NCI-H2081 (cell line): Measurements from ENCODE around the gene ARHGAP42.
"Not testable (repeated sequence)": the region's sequence is repeated elsewhere in the genome, so short reads cannot be mapped to it uniquely, and the experiment has no call there.

Experiments
- DNase-seq, 2 experiments: peaks; one replicate each; lab custom pipeline; 2025; lab: John Stamatoyannopoulos, UW

ARHGAP42 gene

DNA sequence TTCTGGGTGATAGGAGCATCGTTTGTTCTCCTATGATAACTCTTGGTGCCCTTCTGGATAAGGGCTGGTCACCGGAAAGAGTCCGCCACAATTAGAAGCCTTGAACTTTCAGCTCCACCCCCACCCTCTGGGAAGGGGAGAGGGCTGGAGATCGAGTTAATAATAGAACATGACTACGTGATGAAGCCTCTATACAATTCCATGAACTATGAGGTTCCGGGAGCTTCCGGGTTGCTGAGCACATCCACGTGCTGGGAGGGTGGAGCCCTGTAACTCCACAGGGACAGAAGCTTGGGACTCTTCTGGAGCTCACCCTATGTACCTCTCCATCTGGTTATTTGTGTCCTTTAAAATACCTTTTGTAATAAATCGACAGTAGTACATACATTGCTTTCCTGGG lies 40.3 kb downstream of the ARHGAP42 start:
- no peak for DNase-seq

DNA sequence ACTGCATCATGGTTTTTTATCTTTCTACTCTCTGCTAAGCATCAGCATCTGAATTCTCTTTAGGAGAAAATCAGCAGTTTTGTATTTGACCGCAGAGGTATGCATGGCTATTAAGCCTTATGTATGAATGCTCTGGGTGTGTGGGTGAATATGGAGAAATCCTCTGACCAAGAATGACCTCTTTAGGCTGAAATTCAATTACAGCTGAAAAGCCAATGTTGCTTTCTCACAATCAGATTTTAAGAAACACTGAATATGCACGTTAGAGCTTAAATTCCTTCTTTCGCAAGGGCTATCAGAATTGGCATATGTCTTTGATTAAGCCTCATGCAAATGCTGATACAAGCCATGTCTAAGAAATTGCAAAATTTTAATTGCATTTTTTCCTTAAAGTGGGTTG lies 43.2 kb downstream of the ARHGAP42 start:
- no peak for DNase-seq

DNA sequence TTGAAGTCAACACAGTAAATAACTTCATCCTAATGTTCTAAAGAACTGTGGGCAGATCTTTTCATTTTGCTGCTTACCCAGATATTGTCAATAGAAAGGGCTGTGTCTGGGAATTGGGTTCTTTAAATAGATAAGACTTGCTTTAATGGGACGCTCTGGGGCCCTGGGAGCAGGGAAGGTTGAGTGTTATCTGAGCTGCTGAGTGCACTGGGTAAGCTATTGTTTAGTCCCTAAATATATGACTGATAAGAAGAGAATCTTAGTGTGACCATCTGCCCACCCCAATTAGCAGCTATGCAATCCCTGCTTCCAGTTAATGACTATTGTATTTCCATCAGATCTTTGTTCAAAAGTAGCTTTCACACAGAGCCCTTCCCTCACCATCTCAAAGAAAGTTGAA lies 44.4 kb downstream of the ARHGAP42 start:
- DNase-seq = no peak

DNA sequence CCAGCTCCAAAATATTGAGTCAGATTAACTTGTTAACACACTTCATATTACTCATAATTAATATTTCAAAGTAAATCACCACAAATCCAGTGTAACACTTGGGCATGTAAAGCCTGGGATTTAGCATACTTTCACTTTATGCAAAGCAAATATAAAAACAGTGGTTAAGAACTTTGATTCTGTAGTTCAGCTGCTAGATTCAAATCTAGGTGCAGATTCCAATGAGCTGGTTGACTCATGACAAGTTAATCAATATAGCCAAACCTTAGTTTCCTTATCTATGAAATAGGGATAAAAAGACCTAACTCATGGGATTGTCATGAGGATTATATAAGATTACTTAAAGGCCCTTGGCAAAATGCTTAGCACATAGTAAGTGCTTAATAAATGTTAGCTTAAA lies 45.9 kb downstream of the ARHGAP42 start:
- no peak for DNase-seq

DNA sequence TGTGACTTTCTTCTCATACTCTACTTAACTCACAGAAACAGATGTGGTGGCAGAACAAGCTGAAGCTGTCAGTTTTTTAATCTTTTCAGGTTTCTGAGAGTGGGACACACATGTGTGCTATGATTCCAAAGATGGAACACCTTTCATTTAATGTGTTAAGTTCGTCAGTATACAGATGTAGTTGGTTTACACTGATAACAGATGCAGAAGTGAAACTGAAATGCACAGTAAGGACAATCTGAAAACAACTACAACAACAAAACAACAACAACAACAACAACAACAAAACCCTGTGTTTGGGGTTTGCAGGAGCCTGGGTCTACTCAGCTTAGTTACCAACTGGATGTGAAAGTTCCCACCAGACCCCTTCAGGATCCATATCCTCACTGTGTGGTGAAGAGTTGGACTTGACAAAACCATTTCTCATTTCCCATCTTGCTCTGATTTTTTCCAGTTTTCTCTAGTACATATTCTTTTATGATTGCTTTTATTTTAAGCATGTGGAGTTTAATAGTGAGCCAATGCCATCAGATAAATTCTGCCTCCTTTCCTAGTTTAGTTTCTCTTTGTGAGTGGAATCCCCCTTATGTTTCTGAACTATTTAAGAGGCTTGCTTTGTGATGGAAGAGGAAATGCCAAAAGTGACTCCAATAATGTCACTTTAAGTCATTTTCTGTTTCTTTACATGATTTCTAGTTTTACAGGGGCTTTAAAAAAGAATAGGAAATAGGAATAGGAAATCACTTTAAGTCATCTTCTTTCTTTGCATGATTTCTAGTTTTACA lies 47.8 kb downstream of the ARHGAP42 start:
- DNase-seq = no peak

DNA sequence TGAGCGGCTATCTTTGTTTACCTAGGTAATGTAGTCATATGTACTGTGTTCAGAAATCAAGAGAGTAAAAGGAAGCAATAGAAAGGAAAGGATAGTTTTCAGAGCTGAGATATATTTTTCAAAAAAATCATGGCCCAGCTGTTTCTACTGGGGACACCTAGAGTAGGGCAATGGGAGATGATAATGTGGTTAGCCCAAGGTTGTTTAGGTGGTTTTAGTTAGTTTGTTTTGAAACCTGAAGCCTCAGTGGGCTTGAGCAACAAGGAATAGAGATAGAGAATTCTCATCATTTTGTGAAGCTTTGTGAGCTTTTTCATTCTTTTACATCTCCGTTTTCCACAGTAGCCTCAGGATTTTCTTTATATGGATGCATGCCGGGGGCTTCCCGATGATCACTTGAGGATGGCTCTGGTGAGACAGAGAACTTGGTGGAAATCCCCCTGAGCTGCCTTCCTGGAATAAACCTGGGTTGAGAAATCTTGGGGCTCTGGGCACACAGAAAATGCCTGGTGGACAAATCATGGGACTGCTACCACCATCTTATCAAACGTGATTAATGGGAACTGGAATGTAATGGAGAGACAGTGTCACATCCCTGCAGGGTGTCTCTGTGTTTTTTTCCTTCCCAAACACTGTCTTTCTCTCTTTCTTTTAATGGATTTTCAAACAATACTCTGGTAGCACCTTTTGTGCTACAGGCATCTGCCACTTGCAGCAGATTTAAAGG lies 49.0 kb downstream of the ARHGAP42 start:
- no peak for DNase-seq

DNA sequence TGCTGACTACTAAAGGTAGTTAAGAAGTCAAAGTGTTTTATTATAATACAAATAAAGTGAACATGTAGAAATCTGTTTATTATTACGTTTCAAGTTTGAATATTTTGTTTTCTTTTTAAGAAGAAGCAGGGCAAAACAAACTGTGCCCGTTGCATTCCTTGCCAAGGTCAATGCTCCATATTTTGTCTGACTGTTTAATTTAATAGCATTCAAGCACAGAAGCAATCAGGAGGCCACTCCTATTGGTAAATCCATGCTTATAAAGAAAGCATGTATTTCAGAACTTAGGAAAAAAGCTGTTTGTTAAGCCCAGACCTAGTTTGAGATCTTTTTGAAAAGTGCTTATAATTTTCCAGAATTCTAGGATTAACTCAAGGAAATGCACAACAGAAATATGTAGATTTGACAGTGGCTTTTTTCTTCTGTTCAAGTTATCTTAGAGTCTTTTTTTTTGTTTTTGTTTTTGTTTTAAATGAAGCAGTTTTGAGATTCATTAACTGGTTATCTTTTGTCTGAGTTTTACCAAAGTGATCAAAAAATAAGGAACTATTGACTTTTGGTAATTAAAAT lies 51.7 kb downstream of the ARHGAP42 start:
- DNase-seq = no peak

DNA sequence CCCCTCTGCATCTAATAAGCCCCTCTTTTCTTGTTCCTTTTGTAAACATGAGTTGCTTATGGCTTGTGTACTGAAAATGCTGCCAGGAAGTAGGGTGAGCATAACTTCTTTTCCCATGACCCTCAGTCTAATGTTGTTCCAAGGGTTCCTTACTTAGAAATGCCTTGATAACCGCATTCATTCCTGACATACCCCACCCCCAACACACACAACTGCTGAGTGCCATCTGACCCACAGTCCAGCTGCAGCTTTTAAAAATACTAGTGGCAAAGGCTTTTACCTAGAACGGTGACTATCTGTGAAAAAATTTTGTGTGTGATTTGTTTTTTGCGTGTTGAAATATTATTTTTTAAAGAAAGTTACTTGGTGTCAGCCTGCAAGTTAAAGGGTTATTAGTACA lies 52.6 kb downstream of the ARHGAP42 start:
- no peak for DNase-seq

DNA sequence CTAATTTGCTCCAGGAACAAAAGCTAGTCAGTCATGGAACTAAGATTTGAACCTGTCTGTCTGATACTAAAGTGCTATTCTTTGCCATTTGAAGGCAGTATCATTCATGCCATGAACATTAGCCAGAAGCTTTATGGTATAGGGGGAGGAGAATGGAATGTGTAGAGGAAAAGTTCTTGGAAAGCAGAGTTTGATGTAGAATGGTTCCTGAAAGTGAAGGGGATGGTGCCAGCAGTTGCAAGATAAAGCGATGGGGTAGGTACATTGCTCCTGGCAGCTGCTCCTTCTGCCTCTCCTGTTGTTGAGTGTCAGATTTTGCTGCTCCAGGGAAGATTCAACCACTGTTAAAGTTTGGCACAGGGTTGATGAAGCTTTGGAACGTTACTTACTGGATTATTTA lies 53.4 kb downstream of the ARHGAP42 start:
- no peak for DNase-seq

DNA sequence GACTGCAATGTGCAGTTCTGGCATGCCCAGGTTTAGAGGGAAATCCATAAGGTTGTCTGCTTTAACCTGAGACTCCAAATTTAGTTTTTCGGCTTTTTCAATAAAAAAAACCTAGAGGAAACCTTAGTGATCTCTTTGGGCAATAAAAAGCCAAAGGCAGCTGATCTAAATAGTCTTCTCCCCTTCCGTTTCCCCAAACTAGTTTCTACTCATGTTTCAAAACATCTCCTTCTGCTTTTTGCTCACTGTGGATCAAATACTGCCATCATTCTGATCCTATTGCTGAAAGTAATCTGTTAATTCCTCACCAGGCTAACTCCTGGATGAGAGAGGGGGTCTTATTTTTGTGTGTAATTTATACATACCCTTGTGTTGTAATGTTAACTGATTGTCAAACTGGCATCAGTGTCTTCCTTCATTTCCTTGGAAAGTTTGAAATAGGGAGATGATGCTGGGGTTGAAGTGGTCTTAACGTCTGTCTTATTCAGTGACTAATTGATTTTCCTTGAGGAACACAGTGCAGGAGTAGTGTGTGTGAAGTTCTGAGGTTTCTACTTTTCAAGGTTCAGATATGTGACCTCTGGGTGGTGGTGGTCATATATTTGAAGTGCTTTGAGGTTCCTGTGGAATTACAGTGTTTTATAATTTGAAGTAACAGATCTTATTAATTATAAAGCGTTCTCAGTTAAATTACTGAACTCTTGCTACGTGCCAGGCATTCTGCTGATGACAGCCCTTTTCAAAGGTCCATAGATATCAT lies 55.0 kb downstream of the ARHGAP42 start:
- no peak for DNase-seq

DNA sequence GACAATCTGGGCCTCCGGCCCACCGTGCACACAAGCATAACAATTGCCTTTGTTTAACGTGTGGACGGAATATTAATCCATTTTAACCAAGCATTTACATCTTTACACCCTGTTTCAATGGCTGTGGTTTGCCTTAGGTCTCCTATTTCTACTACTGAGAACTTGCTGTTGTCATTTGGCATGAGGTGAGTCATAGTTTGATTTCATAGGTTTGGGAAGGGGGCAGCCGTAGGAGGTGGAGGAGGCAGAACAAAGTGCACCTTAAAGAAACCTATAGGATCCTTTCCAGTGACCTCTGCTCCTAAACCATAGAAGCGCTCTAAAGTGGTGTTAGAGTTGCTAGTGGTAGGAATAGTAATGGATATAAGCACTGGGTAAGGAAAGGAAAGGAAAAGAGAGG lies 59.4 kb downstream of the ARHGAP42 start:
- DNase-seq = no peak

DNA sequence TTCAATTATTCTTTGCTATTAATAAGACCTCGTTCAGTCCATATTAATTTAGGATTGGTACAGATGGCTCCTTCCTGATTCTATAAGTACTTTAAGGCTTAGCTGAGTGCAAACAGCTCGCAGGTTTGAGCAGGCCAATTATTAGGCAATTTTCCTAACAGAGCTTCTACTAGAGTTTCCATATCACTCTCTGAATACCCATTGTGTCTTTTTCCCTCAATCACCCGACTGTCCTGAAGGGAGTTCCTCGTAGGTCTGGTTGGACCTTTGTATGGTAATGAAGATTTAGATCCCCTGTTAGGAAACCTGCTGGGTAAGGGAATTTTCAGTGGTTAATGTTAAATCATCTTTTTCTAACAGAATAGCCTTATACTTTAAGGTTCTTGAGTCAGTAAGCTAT lies 61.1 kb downstream of the ARHGAP42 start:
- no peak for DNase-seq

DNA sequence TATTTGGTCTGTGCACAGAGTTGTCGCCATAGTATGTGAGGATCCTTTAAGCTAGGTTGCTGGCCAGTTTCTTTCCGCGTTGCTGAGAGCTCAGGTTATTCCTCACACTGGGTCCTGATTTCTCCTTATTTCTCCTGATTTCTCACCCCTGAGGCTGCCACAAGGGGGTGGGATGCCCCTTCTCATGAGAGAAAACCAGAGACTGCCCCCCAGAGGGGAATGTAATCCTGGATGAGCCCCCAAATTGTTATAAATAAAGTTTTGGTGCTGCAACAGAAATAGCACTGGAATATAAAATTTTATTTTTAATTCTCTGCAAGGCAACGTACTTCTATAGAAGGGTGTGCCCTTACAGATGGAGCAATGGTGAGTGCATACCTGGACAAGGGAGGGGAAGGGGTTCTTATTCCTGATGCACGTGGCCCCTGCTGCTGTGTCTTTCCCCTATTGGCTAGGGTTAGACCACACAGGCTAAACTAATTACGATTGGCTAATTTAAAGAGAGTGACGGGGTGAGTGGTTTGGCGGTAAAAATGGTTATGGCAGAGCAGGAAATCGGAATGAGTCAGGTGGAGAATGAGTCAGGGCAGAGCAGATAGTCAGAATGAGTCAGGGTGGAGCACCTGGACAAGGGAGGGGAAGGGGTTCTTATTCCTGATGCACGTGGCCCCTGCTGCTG lies 62.9 kb downstream of the ARHGAP42 start:
- not testable (repeated sequence) for DNase-seq

DNA sequence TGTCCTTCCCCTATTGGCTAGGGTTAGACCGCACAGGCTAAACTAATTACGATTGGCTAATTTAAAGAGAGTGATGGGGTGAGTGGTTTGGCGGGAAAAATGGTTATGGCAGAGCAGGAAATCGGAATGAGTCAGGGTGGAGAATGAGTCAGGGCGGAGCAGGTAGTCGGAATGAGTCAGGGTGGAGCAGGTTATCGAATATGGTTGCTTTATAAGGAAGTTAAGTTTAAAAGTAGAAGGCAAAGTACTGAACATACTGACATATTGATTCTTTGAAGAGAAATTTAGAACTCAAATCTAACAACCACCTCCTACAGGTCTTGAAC lies 63.4 kb downstream of the ARHGAP42 start:
- not testable (repeated sequence) for DNase-seq

DNA sequence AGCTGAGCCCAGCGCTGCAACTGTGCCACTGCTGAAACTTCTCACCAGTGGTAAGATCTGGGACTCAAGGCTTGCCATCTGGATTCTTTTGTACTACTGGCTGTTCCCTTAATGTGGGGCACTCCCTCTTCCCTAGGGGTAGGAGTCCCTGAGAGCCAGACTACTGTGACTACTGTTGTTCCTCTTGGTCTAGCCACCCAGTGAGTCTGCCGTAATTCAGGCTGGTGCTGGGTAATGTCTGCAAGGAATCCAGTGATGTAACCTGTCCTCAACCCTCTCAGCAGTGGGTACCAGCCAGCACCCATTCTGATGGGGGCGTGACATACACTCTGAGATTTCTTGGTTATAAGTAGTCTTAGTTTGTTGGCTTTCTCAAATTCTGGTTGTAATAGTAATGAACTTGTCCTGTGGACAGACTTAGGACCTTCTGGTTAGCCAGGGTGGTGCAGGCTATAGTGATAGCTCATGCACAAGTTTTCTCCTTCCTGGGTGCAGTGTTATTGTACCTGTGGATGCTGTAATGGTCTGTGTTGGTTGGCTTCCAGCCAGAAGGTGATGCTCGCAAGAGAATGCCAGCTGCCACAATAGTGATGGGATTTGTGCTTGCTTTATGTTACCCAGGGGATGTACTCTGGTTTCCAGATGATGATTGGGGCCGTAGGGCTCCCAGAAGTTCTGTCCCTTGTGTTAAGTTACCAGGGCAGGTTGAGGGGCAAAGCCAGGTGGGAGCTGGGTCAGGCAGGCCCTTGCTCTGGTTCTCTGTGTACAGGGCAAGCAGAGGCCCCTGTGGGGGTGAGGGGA lies 65.5 kb downstream of the ARHGAP42 start:
- DNase-seq = peak in 1 of 2 experiments; percentile 19

DNA sequence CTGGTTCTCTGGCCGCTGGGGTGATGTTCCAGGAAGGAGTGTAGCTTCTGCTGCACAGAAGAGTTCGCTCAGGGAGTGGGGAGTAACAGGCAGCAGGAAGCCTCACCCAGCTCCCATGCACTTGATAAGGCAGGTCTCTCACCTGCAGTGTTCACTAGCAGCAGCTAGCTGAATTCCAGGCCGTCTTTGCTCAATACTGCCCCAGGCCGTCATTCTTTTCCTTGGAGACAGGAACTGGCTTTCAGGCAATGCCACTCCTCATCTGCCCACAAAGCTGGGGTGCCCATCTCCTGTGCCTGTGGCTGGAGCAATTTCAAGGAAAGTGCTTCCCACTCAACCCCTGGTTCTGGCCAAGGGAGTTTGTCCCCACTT lies 66.1 kb downstream of the ARHGAP42 start:
- DNase-seq = no peak

DNA sequence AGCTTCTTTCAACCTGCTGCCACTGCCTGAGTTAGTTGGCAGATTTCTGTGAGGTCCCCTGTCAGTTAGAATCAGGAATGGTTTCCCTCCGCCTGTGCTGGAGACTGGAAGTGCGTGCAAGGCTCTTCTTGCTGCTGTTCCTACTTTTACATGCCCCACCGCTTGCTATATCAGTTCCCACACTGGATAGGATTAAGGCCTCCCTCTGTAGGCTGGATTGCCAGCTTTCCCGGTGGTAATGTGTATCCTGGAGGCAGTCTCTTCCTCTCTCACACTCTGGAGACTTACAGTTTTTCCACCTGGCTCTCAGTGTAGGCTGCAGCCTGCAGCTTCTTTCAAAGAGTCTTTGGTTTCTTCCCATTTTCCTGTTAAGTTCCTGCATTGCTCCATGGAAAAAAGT lies 66.5 kb downstream of the ARHGAP42 start:
- no peak for DNase-seq

DNA sequence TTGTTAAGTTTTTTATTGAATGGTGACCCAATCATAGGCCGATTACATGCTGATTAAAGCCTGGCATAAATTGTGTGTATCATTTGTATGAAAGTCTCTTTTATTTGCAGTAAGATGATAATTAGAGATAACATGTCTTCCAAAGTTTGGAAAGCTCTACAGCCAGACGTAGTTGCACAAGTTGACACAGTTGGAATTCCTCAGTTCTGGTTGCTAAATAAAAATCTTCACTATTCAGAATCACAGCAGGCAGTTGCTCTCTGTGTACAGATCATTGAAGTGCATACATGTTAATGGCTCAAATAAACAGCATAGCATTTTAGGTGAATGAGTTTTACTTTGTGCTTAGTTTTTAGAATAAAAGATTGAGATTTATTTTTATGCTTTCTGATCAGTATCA lies 69.5 kb downstream of the ARHGAP42 start:
- peak in 1 of 2 experiments; percentile 53 for DNase-seq

DNA sequence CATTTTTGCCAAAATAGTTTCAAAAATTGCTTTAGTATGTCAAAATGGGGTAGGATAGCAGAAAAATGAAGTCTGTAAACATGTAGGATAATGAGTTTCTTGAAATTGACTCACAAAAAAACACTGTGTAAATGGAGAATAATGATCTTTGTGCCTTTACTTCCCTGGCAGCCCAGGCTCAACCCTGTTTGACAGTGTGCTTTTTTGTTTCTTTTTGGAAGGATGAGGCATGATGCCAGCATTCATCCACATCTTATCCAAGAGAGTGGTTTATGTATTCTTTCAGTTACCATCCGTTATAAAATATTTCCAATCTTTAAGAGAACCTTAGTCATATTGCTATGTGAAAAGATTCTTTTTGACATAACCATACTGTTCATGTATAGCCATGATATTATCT lies 70.6 kb downstream of the ARHGAP42 start:
- no peak for DNase-seq

DNA sequence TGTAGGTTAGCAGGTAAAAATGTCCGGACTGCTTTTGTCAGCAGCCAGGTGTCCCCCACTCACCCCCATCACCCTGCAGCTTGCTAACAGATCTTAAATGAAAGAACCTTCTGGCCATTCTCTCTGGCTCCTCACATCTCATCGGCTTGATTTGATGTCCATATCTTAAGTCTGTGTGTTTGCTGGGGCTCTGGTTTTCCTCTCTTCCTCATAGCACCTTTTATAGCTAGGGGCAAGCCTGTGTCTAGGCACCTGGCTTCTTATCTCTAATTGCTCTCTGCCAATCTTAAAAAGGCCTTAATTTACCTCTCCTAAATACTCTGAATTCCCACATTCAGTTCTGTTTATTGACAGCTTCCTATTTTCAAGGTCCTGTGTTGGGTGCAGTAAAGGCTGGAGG lies 72.0 kb downstream of the ARHGAP42 start:
- DNase-seq = no peak

DNA sequence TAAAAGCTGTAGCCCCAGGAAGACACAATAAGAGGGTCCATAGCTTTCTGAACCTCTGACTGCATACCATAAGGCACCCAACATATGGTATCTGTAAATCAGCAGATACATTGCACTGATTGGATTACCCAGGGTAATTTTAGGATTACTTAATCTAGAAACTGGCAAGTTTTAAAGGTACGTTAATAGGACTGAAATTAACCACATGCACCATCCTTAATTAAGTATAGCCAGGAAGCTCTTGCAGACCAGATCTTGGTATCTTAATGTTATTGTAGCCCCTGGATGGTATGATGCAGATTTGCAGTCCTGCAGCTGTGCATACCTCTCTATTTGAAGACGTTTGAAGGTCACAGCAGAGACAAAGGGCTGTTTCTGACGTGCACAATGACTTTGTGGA lies 72.8 kb downstream of the ARHGAP42 start:
- DNase-seq = no peak
